NT2/D1 (cell line): ENCODE data around the gene CIC.

Experiments used
- DNase-seq: peaks from one replicate; pipeline ENCODE4 v3.0.0-alpha.2; 2011; ENCODE audit warnings: low read depth, low spot score
- H3K27me3 ChIP-seq: 2 replicates; pipeline ENCODE4 v1.6.0; 2011; ENCODE audit warnings: mild to moderate bottlenecking; ENCODE audit not compliant: insufficient read length, insufficient read depth
- H3K36me3 ChIP-seq: 2 replicates; pipeline ENCODE4 v1.6.1; 2011; ENCODE audit warnings: mild to moderate bottlenecking, low read length, mixed read lengths; ENCODE audit not compliant: insufficient read depth, insufficient read length
- H3K4me1 ChIP-seq: 2 replicates; pipeline ENCODE4 v1.5.1; 2011; ENCODE audit not compliant: insufficient read depth, insufficient read length
- H3K4me3 ChIP-seq: 2 replicates; pipeline ENCODE4 v1.5.1; 2011; ENCODE audit warnings: low read depth; ENCODE audit not compliant: insufficient read length
- H3K9ac ChIP-seq: 2 replicates; pipeline ENCODE4 v1.6.0; 2011; ENCODE audit warnings: low read depth; ENCODE audit not compliant: insufficient read length
- H3K9me3 ChIP-seq: 2 replicates; pipeline ENCODE4 v1.5.1; 2011; ENCODE audit warnings: mild to moderate bottlenecking, low read length; ENCODE audit not compliant: insufficient read depth
- SUZ12 ChIP-seq: IDR thresholded peaks from 2 replicates; pipeline ENCODE4 v1.6.1; 2011; ENCODE audit not compliant: insufficient read length, insufficient read depth; ENCODE audit errors: extremely low read depth
- YY1 ChIP-seq: IDR thresholded peaks from 2 replicates; pipeline ENCODE4 v1.6.1; 2011; ENCODE audit not compliant: insufficient read length, insufficient read depth
- ZNF274 ChIP-seq: IDR thresholded peaks from 2 replicates; pipeline ENCODE4 v1.6.1; 2011; ENCODE audit warnings: mild to moderate bottlenecking, low read depth, low read length

Gene CIC

DNA sequence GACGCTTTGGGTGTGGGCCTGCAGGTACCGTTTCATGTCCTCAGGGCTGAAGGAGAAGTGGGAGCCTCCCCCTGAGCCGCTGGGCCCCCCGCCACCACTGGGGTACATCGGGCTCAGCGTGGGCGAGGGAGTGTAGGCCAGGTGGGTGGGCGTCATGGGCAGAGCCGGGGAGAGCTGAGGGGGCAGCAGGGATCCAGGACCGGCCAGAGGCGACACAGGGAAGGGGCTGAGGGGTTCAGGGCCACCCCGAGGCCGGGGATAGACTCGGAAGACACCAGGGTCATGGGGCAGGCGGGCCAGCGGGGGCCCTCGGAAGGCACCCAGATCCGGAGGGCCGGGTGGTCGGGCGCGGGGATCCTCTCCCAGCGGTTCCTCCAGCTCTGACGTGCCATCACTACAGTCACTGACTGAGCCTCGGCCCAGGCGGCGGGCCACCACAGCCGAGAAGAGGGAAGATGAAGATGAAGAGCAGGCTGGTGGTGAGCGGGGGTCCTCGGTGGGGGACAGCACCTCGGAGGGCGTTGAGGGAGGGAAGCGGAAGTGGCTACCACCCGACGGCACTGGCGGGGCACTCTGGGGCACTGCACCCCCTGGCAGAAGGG is 19.8 kb upstream of the CIC start:
- H3K9ac ChIP-seq: no peak overlapping the region

DNA sequence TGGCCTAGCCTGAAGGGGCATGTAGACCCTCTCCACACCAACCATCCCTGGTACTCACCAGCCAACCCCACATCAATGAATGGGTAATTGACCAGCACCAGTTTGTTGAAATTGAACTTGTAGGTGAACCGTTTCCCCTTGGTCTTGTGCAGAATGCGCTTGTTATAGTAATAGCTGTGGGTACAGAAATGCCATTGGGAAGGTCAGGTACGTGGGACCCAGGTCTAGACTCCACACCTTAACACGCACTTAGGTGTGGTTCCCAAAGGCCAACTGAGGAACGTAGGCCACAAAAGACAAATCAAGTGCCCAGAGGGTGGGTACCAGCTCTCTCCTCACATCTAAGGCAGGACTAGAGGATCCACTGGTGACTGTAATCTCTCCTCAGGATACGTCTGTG is 19.3 kb upstream of the CIC start:
- no peaks in the 10 kb centered on the region for H3K9me3 ChIP-seq
- H3K9ac ChIP-seq: no peak overlapping the region
- H3K36me3 ChIP-seq: peaks cover 43% of the 10 kb centered on the region
- no peak for DNase-seq
- TF ChIP-seq ZNF274 (no peak), SUZ12 (no peak), YY1 (no peak)
- no peaks in the 10 kb centered on the region for H3K27me3 ChIP-seq
- no peak overlapping the region for H3K4me3 ChIP-seq
- peaks cover 27% of the 10 kb centered on the region for H3K4me1 ChIP-seq

More for the DNA sequence above, 19.8 kb upstream of the CIC start:
- Histone ChIP-seq H3K9me3 (no peaks in the 10 kb centered on the region), H3K27me3 (no peaks in the 10 kb centered on the region), H3K36me3 (peaks cover 43% of the 10 kb centered on the region), H3K4me3 (no peak overlapping the region), H3K4me1 (peaks cover 27% of the 10 kb centered on the region)
- DNase-seq: no peak
- TF ChIP-seq YY1 (no peak), SUZ12 (no peak), ZNF274 (no peak)

DNA sequence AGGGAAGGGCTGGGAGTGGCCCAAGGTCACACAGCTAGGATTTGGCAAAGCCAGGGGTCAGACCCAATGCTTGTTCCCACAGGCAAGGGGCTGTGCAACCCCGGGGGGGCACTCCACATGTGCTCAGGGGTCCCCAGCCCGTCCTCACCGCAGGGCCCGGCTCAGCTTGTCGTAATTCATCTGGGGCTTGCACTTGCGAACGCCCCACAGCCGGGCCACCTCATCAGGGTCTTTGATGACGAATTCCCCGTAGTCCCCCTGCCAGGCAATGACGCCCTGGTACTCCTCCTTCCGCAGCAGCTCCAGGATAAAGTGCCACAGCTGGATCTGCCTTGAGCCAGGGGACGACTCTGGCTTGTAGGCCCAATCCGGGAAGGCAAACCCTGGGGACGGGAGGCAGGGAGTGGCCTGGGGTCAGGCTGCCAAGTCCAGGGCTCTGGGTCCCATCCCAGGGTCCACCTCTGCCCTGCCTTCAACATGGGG is 18.8 kb upstream of the CIC start:
- H3K9ac ChIP-seq: peak overlapping the region; percentile 32
- H3K36me3 ChIP-seq: peaks cover 43% of the 10 kb centered on the region
- H3K27me3 ChIP-seq: no peaks in the 10 kb centered on the region
- DNase-seq: no peak
- no peak overlapping the region for H3K4me3 ChIP-seq
- peaks cover 27% of the 10 kb centered on the region for H3K4me1 ChIP-seq
- TF ChIP-seq SUZ12: no peak
- no peak for TF ChIP-seq ZNF274
- no peak for TF ChIP-seq YY1
- no peaks in the 10 kb centered on the region for H3K9me3 ChIP-seq

DNA sequence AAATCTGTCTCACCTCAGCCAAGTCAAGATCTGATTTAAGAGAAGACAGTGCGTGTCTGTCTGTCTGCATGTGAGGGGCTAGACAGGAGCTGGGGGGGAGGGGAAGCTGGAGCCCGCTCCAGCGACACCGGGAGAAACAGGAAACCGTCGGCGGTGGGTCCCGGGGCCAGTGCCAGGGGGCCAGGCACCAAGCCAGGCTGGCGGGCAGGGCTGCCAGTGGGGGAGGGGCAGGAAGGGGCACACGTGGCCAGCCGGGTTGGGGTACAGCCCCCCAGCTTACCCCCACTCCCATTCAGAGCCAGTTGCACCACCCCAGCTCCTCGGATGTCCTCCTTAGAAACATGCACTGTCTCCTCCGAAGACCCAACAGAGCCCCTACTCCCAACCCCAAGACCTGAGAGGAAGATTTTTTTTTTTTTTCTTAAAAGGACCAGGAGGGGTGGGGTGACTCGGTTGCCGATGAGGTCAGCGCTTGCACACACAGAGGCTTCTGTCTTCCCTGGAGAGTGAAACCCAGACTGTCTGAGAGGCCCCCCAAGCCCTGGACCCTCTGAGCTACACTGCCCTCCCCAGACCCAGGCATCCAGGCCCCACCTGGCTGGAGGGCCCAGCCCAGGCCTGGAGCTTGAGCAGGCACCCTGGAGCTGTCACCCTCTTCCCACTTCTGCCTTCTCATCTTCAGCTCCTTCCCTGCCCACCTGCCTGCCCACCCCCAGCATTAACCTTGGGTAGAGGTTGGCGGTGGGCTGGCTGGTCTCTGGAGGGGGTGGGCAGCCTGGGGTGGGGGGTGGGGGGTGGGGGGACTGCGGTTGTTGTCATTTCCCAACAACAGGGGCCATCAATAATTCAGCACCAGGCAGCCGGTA is 18.2 kb upstream of the CIC start:
- H3K4me1 ChIP-seq: peaks cover 27% of the 10 kb centered on the region
- peak overlapping the region; percentile 32 for H3K9ac ChIP-seq
- no peak for DNase-seq
- no peak overlapping the region for H3K4me3 ChIP-seq
- TF ChIP-seq ZNF274 (no peak), SUZ12 (no peak), YY1 (no peak)
- peaks cover 43% of the 10 kb centered on the region for H3K36me3 ChIP-seq
- H3K27me3 ChIP-seq: no peaks in the 10 kb centered on the region
- no peaks in the 10 kb centered on the region for H3K9me3 ChIP-seq

DNA sequence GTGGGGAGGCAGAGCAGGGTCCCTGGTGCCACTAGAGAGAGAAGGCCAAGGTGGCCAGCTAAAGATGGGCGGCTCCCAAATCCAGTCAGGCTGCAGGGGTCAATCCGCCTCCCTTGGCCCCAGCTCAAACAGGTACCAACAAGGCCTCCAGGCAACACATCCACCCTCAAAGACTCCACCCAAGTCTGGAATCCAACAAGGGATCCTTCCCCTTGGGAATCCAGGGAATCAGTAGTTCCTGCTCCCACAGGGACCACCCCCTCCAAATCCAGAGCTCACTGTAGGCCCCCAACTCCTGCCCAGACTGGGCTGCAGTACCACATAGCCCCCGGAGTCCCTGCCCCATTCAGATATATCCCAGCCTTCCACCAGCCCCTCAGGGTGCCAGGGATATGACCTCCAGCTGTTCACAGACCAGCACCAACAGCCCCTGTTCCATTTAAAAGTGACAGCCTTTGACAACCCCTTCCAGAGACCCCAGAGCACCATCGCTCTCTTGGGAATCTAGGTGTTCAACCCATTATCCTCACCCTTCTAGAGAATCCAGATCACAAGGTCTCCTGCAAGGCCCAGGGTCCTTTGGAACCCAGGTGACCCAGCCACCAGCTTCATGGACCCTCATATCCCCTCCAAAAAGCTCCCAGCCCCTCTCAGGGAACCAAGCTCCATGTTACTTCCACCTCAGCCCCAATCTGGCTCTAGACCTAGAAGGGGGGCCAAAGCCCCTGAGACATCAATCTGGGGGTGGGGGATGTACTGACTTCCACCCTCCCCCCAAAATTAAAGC is 17.3 kb upstream of the CIC start:
- Histone ChIP-seq H3K9me3 (no peaks in the 10 kb centered on the region), H3K27me3 (peaks cover 6% of the 10 kb centered on the region), H3K4me1 (peaks cover 27% of the 10 kb centered on the region), H3K4me3 (peak overlapping the region; percentile 1), H3K36me3 (peaks cover 37% of the 10 kb centered on the region), H3K9ac (peak overlapping the region; percentile 50)
- no peak for DNase-seq
- TF ChIP-seq YY1 (no peak), SUZ12 (no peak), ZNF274 (no peak)

DNA sequence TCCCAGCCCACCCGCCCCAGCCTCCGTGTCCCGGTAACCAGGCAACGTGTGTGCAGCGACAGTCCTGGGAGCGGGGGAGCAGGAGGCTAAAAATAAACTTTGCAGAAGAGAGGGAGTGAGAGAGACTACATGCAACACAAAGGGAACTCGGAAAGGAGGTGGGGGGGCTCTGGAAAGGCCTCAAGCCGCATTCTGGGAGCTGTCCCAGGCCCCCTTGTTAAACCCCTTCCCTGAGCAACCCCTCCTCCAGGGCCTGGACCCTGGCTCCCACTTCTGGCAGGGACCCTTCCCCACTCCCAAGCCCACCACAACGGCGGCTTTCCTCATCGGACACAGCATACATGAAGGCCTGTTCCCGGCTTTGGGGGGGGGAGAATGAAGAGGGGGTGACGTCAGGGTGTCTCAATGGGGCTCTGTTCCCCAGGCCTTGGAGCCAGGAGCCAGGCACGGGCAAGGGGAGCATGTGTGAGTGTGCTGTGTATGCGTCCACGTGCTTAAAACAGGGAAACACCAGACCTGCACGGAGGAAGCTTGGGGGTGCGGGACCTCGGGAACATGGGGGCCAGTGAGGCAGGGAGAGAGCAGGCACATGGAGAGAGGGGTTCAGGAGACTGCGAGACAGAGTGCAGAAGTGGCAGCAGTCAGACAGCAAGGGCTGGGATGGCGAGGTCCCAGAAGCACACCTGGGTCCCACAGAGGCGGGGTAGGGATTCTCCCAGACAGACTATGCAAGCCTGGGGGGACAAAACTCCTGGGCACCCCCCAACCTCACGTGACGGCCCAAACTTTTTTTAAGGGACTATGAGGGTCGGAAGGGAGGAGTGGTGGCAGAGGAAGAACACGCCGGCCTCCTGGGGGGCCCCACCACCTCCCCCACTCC is 16.4 kb upstream of the CIC start:
- TF ChIP-seq ZNF274 (no peak), SUZ12 (no peak)
- peak overlapping the region; percentile 92 for H3K9ac ChIP-seq
- H3K4me3 ChIP-seq: peak overlapping the region; percentile 75
- no peak for DNase-seq
- peaks cover 11% of the 10 kb centered on the region for H3K27me3 ChIP-seq
- H3K4me1 ChIP-seq: peaks cover 27% of the 10 kb centered on the region
- no peaks in the 10 kb centered on the region for H3K9me3 ChIP-seq
- H3K36me3 ChIP-seq: peaks cover 33% of the 10 kb centered on the region
